HG02610 (cell line): ENCODE measurements around the gene CPVL.

Experiments
- ATAC-seq: cut with Tn5 transposase; IDR thresholded peaks from one replicate; pipeline ENCODE4 v1.9.1; 2021; ENCODE audit warnings: mild to moderate bottlenecking, moderate library complexity; ENCODE audit not compliant: unreplicated experiment

The CPVL gene

GRCh38 chr7:29156907-29157452 lies 10.6 kb upstream of the CPVL start:
- ATAC-seq: no peak

GRCh38 chr7:29154076-29154475 lies 7.7 kb upstream of the CPVL start:
- no peak for ATAC-seq

- ATAC-seq: no peak
Measured at GRCh38 chr7:29150856-29151255, 4.5 kb upstream of the CPVL start.

GRCh38 chr7:29149036-29149435 lies 2.7 kb upstream of the CPVL start:
- ATAC-seq: no peak

GRCh38 chr7:29147821-29148220 lies 1.5 kb upstream of the CPVL start:
- ATAC-seq: no peak

- ATAC-seq: no peak
Measured at GRCh38 chr7:29146888-29147609, 712 bp upstream of the CPVL start.

DNA sequence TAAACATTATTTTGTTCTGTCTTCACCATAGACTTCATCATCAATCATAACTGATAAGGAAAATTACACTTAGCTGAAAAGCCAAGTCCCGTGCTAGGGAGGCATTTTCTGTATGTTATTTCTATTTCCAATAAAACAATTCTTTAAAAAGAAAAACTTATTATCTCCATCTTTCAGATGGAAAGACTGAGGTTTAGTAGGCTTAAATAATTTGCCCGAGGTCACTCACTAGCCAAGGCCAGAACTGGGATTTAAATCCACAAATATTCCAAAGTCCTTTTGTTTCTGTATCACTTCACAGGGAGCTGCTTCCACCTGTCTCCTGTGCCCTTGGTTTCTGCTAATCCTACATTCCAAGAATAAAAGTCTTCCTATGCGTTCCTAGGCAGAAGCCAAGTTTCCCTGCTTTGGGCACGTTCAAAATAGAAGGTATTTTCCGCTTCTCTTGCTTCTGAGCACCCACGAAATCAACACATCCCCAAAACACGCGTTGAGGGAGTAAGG lies 732 bp downstream of the CPVL start:
- no peak for ATAC-seq

DNA sequence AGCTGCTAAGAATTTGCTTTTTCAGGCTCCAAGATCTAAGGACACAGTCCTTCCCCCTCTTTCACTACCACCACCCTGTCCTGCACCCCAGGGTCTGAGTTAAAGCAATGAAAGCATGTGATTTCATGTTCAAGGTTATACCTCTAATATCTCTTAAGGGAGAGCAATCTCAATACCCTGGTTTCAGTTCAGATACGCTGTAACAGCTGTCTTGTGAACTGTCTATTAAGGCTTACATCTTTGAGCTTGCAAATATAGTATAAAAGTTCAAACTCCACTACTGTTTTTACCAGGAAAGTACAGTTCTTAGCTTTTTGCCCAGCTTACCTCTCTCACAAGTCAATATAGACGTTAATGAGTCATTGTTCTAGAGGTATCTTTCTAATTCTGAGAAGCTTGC lies 2.6 kb downstream of the CPVL start:
- ATAC-seq: no peak

GRCh38 chr7:29142021-29142727 lies 4.2 kb downstream of the CPVL start:
- no peak for ATAC-seq

DNA sequence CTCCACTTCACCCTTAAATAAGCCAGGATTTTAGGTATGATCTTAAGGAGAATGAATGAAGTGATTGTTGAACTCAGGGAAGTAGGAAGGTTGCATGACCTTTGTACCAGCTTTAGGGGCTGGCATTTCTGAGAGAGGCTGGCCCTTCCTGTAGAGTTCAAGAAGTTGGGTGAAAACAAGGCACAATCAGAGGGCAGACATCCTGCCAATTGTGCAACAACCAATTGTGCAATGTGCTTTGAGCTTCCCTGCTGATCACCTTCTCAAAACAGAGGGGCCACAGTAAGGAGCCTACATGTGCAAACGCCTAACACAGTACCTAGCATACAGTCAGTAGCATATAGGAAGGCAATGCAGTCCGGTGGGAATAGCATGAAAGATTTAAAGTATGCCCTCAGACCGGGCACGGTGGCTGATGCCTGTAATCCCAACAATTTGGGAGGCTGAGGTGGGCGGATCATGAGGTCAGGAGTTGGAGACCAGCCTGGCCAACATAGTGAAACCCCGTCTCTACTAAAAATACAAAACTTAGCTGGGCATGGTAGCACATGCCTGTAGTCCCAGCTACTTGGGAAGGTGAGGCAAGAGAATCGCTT lies 5.4 kb downstream of the CPVL start:
- no peak for ATAC-seq

- ATAC-seq: no peak
Measured at GRCh38 chr7:29139796-29140195, 6.5 kb downstream of the CPVL start.

DNA sequence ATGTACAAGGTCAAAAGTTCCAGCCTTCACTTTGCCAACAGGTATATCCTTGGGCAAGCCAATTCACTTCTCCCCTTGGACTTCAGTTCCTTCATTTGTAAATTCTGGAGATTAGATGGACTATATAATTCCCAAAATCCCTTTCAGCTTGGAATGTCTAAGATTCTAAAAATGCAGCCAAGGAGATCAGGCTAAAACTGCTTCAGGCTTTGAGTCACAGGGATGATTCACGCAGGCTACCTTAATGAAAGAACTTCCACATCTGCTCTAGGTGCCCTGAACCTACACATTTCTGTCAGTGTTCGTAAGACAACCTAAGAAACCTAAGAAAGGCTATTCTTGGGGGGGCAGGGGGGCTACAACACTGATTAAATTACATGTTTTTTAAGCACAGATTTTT lies 7.1 kb downstream of the CPVL start:
- no peak for ATAC-seq

GRCh38 chr7:29138588-29138987 lies 7.7 kb downstream of the CPVL start:
- no peak for ATAC-seq

DNA sequence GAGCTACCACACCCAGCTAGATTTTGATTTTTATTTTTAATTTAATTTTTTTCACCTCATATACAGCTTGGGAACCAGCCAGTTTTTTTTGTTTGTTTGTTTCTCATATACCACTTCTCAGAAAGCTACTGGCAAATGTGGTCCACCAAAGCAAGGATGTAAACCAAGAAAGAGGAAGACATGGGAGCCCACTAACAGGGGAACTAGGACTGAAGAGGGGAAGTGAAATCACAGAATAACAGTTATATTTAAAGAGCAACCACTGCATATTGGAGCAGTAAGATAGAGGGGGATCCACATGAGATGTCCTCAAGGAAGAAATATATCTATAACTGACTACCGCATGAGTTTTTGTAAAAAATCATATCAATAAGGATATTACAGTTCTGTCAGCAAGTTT lies 10.5 kb downstream of the CPVL start:
- no peak for ATAC-seq

- ATAC-seq: no peak
Measured at GRCh38 chr7:29132980-29133379, 13.4 kb downstream of the CPVL start.

DNA sequence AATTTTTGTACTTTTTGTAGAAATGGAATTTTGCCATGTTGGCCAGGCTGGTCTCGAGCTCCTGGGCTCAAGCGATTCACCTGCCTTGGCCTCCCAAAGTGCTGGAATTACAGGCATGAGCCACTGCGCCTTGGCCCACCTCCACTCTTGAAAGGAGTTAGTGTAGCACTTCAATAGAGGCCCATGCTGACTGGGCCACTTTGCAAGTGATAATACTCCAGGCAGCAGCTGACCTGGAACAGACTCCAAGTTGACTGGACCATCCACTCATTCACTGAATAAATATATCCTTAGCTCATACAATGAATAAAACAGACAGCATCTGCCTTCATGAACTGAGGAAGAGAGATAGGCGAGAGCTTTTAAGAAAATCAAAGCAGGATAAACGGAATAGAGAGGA lies 14.7 kb downstream of the CPVL start:
- ATAC-seq: no peak

- ATAC-seq: no peak
Measured at GRCh38 chr7:29130096-29130495, 16.2 kb downstream of the CPVL start.

- ATAC-seq: no peak
Measured at GRCh38 chr7:29127527-29127926, 18.8 kb downstream of the CPVL start.

GRCh38 chr7:29126804-29127203 lies 19.5 kb downstream of the CPVL start:
- ATAC-seq: no peak

- ATAC-seq: no peak
Measured at GRCh38 chr7:29123626-29124190, 22.6 kb downstream of the CPVL start.

DNA sequence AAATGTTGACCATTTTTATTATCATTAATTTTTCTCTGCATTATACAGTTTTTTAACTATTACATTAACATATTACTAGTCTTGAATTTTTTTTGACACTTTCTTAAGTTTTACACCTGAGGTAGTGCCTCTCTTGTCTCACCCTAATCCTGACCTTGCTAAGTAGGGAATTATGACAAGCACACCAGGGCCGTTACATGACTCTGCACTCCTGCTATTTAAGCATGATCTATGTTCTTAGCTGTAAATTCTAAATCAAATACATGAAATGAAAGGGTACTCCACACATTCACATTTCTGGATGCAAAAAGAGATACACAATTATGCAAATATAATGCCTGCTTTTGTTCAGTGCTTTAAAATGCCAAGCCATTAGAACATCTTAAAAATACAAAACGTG lies 23.6 kb downstream of the CPVL start:
- no peak for ATAC-seq
